ENCODE measurements around the gene CDH6.

GRCh38 chr5:31238497-31238896, 45.0 kb downstream of the CDH6 start:
- TF ChIP-seq, protein P1, sequence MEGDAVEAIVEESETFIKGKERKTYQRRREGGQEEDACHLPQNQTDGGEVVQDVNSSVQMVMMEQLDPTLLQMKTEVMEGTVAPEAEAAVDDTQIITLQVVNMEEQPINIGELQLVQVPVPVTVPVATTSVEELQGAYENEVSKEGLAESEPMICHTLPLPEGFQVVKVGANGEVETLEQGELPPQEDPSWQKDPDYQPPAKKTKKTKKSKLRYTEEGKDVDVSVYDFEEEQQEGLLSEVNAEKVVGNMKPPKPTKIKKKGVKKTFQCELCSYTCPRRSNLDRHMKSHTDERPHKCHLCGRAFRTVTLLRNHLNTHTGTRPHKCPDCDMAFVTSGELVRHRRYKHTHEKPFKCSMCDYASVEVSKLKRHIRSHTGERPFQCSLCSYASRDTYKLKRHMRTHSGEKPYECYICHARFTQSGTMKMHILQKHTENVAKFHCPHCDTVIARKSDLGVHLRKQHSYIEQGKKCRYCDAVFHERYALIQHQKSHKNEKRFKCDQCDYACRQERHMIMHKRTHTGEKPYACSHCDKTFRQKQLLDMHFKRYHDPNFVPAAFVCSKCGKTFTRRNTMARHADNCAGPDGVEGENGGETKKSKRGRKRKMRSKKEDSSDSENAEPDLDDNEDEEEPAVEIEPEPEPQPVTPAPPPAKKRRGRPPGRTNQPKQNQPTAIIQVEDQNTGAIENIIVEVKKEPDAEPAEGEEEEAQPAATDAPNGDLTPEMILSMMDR (IDR thresholded peaks at IDR 0.05; ENCODE audit: borderline replicate concordance, extremely low read depth, low read length, poor library complexity, severe bottlenecking): no peak
- no peak for TF ChIP-seq EZH2 (IDR thresholded peaks at IDR 0.05; ENCODE audit: borderline replicate concordance, low read depth, low read length, severe bottlenecking)

All from DND-41 (cell line).